Measurements from ENCODE around the gene BRD4. TPM values are rescaled to one million over a fixed set of nuclear protein-coding genes. Genes with fewer than 3 reads are reported as not detected.

BRD4 gene
- total and polyA plus RNA-seq, 2 of the 13 experiments (the other 11 are each of a cell fraction or from before 2014, with no cell fraction given), result 10.5 to 11.4 TPM

DNA sequence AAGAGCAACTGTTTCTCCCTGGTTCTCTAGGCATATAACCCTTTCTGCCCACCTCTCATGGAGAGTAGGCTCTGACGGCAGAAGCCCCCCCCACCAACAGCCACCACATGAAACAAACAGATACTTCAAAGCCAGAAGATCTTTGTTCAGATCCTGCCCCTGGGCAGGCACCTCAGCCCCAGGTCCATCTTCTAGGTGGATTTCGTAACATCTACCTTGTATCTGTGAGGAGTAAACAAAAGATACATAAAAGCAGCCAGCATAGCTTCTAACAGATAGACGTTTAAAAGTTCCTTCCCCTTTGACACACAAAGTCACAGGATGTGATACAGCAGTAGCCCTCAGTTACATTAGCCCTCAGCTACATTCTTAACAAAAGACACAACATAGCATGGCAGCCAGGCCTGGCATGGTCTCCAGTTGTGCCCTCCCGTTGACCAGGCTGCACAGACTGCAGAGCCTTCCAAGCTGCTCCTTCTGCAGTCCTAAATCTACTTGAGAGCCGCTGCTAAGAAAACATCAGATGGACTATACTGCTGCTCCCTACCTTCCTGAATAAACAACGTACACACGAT lies 35.4 kb downstream of the BRD4 start (continued):
- TF ChIP-seq REPIN1 (CRISPR knock-in tag; IDR thresholded peaks at IDR 0.05; ENCODE audit: borderline replicate concordance, low read depth) (peak; percentile 47; the same call in 1 of the 2 replicates), MAZ (IDR thresholded peaks at IDR 0.05; ENCODE audit: borderline replicate concordance, low read depth, low read length) (0 out of 2 replicates have a peak, but pooled peaks have one; percentile 8), MAZ (CRISPR knock-in tag; IDR thresholded peaks at IDR 0.05; ENCODE audit: low read depth) (no peak), ZSCAN31 (CRISPR knock-in tag; IDR thresholded peaks at IDR 0.05; ENCODE audit: low read depth) (no peak), RARG (CRISPR knock-in tag; IDR thresholded peaks at IDR 0.05; ENCODE audit: low read depth) (peak; percentile 70; the same call in 1 of the 2 replicates), SIX1 (CRISPR knock-in tag; IDR thresholded peaks at IDR 0.05; ENCODE audit: borderline replicate concordance) (peak; percentile 53; the same call in 1 of the 2 replicates), ZNF7 (CRISPR knock-in tag; IDR thresholded peaks at IDR 0.05) (no peak), PRPF4 (IDR thresholded peaks at IDR 0.05; ENCODE audit: low read depth, low read length, poor library complexity, severe bottlenecking) (no peak), FOXJ3 (CRISPR knock-in tag; IDR thresholded peaks at IDR 0.05; ENCODE audit: borderline replicate concordance) (peak; percentile 31; the same call in 1 of the 2 replicates), ZNF619 (CRISPR knock-in tag; IDR thresholded peaks at IDR 0.05) (no peak), ZNF329 (CRISPR knock-in tag; IDR thresholded peaks at IDR 0.05; ENCODE audit: low read depth) (no peak), ZNF253 (CRISPR knock-in tag; IDR thresholded peaks at IDR 0.05; ENCODE audit: borderline replicate concordance) (no peak), ERF (CRISPR knock-in tag; IDR thresholded peaks at IDR 0.05) (no peak; the same call in 1 of the 2 replicates), HNF4G (IDR thresholded peaks at IDR 0.05; ENCODE audit: borderline replicate concordance, low read depth, low read length) (peak; percentile 67), HNF4G (CRISPR knock-in tag; IDR thresholded peaks at IDR 0.05; ENCODE audit: borderline replicate concordance, low read depth) (no peak; the same call in 1 of the 2 replicates), TEAD2 (CRISPR knock-in tag; IDR thresholded peaks at IDR 0.05) (no peak), ZSCAN30 (CRISPR knock-in tag; IDR thresholded peaks at IDR 0.05) (peak; percentile 79; the same call in 1 of the 2 replicates)
- TF ChIP-seq, protein P1, sequence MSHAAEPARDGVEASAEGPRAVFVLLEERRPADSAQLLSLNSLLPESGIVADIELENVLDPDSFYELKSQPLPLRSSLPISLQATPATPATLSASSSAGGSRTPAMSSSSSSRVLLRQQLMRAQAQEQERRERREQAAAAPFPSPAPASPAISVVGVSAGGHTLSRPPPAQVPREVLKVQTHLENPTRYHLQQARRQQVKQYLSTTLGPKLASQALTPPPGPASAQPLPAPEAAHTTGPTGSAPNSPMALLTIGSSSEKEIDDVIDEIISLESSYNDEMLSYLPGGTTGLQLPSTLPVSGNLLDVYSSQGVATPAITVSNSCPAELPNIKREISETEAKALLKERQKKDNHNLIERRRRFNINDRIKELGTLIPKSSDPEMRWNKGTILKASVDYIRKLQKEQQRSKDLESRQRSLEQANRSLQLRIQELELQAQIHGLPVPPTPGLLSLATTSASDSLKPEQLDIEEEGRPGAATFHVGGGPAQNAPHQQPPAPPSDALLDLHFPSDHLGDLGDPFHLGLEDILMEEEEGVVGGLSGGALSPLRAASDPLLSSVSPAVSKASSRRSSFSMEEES (CRISPR knock-in tag; IDR thresholded peaks at IDR 0.05), result peak; percentile 54; the same call in 1 of the 2 replicates
- TF ChIP-seq, protein P2, sequence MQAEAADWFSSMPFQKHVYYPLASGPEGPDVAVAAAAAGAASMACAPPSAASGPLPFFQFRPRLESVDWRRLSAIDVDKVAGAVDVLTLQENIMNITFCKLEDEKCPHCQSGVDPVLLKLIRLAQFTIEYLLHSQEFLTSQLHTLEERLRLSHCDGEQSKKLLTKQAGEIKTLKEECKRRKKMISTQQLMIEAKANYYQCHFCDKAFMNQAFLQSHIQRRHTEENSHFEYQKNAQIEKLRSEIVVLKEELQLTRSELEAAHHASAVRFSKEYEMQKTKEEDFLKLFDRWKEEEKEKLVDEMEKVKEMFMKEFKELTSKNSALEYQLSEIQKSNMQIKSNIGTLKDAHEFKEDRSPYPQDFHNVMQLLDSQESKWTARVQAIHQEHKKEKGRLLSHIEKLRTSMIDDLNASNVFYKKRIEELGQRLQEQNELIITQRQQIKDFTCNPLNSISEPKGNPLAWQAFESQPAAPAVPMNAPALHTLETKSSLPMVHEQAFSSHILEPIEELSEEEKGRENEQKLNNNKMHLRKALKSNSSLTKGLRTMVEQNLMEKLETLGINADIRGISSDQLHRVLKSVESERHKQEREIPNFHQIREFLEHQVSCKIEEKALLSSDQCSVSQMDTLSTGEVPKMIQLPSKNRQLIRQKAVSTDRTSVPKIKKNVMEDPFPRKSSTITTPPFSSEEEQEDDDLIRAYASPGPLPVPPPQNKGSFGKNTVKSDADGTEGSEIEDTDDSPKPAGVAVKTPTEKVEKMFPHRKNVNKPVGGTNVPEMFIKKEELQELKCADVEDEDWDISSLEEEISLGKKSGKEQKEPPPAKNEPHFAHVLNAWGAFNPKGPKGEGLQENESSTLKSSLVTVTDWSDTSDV (CRISPR knock-in tag; IDR thresholded peaks at IDR 0.05), result no peak
- TF ChIP-seq, protein P3, sequence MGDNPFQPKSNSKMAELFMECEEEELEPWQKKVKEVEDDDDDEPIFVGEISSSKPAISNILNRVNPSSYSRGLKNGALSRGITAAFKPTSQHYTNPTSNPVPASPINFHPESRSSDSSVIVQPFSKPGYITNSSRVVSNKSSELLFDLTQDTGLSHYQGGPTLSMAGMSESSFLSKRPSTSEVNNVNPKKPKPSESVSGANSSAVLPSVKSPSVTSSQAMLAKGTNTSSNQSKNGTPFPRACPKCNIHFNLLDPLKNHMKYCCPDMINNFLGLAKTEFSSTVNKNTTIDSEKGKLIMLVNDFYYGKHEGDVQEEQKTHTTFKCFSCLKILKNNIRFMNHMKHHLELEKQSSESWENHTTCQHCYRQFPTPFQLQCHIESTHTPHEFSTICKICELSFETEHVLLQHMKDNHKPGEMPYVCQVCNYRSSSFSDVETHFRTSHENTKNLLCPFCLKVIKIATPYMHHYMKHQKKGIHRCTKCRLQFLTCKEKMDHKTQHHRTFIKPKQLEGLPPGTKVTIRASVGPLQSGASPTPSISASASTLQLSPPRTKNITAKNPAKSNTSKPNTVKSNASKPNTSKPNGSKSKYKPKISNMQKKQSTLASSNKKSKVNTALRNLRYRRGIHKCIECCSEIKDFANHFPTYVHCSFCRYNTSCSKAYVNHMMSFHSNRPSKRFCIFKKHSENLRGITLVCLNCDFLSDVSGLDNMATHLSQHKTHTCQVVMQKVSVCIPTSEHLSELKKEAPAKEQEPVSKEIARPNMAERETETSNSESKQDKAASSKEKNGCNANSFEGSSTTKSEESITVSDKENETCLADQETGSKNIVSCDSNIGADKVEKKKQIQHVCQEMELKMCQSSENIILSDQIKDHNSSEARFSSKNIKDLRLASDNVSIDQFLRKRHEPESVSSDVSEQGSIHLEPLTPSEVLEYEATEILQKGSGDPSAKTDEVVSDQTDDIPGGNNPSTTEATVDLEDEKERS (CRISPR knock-in tag; IDR thresholded peaks at IDR 0.05), result peak; percentile 68
- TF ChIP-seq, protein P4, sequence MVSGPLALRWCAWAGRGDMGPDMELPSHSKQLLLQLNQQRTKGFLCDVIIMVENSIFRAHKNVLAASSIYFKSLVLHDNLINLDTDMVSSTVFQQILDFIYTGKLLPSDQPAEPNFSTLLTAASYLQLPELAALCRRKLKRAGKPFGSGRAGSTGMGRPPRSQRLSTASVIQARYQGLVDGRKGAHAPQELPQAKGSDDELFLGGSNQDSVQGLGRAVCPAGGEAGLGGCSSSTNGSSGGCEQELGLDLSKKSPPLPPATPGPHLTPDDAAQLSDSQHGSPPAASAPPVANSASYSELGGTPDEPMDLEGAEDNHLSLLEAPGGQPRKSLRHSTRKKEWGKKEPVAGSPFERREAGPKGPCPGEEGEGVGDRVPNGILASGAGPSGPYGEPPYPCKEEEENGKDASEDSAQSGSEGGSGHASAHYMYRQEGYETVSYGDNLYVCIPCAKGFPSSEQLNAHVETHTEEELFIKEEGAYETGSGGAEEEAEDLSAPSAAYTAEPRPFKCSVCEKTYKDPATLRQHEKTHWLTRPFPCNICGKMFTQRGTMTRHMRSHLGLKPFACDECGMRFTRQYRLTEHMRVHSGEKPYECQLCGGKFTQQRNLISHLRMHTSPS (CRISPR knock-in tag; IDR thresholded peaks at IDR 0.05; ENCODE audit: low read depth), result no peak
